Activated naive CD8-positive, alpha-beta T cell treated with anti-CD3 and anti-CD28 coated beads, Interleukin-2, amount 50 U/mL, for 24 hours (primary cell): Measurements from ENCODE around the gene RFX4.

Experiments used
- ATAC-seq: fragments of 150-1000 bp; cut with Tn5 transposase; one replicate; pipeline ENCODE4 v1.10.0; 2021
- DNase-seq: peaks from one replicate; pipeline ENCODE4 v3.0.0; 2021
- H3K27ac Mint-ChIP-seq: one replicate; pipeline ENCODE4 v1.8.0; 2021; ENCODE audit warnings: mild to moderate bottlenecking, mixed read lengths
- H3K27me3 Mint-ChIP-seq: one replicate; pipeline ENCODE4 v1.8.0; 2021; ENCODE audit warnings: mixed read lengths
- H3K36me3 Mint-ChIP-seq: one replicate; pipeline ENCODE4 v1.8.0; 2021; ENCODE audit warnings: low read depth, mixed read lengths
- H3K4me1 Mint-ChIP-seq: one replicate; pipeline ENCODE4 v1.8.0; 2021; ENCODE audit warnings: mixed read lengths
- H3K4me3 Mint-ChIP-seq: one replicate; pipeline ENCODE4 v1.8.0; 2021; ENCODE audit warnings: mild to moderate bottlenecking, moderate library complexity, mixed read lengths
- H3K9me3 Mint-ChIP-seq: one replicate; pipeline ENCODE4 v1.8.0; 2021; ENCODE audit warnings: mixed read lengths

The RFX4 gene

GRCh38 chr12:106585105-106585520, 2.3 kb downstream of the RFX4 start:
- no peak overlapping the region for H3K4me3 Mint-ChIP-seq
- H3K27me3 Mint-ChIP-seq: peaks cover 88% of the 10 kb centered on the region
- H3K36me3 Mint-ChIP-seq: no peaks in the 10 kb centered on the region
- ATAC-seq: no peak
- DNase-seq: no peak
- H3K27ac Mint-ChIP-seq: no peak overlapping the region
- H3K9me3 Mint-ChIP-seq: no peaks in the 10 kb centered on the region
- peaks cover 29% of the 10 kb centered on the region for H3K4me1 Mint-ChIP-seq

DNA sequence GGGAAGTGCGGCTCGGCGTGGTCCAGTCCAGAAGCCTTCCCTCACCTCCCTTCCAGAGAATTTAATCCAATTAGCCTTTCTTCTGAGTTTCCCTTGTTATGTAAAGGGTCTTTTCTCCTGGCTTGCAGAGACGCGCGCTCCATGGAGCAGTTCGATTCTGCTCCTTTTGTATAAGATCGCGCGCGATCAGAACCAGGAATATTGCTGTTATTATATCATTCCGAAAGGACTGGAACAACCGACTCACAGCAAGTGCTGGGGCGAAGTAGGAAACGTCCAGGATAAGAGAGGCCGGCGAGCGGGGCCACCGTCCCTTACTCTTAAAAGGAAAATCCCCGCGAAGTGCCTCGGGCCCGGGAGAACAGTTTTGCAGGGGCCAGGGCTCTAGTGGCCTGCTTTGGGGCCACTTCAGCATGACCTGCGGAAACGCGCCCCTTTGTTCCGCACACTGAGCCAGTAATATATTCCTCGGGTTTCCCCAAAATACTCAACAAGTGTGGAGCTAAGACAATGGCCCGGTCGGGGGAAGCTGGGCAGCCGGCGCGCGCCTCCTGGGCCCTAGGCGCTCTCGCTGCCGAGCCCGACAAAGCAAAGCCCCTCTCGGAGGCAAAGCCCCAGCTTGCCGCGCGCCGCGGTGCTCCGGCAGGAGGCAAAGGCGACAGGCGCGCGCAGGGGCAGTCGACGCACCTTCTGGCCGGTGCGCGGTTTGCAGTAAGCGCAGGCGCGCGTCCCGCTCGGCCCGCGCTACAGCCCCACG, 2.9 kb downstream of the RFX4 start:
- H3K27ac Mint-ChIP-seq: no peak overlapping the region
- H3K4me1 Mint-ChIP-seq: peaks cover 29% of the 10 kb centered on the region
- DNase-seq: peak; percentile 16
- H3K9me3 Mint-ChIP-seq: no peaks in the 10 kb centered on the region
- H3K27me3 Mint-ChIP-seq: peaks cover 88% of the 10 kb centered on the region
- ATAC-seq: no peak
- H3K4me3 Mint-ChIP-seq: no peak overlapping the region
- H3K36me3 Mint-ChIP-seq: no peaks in the 10 kb centered on the region

GRCh38 chr12:106586278-106586802, 3.5 kb downstream of the RFX4 start:
- Mint-ChIP-seq H3K27me3 (peaks cover 85% of the 10 kb centered on the region), H3K27ac (no peak overlapping the region), H3K36me3 (no peaks in the 10 kb centered on the region), H3K4me3 (no peak overlapping the region), H3K4me1 (peaks cover 25% of the 10 kb centered on the region), H3K9me3 (no peaks in the 10 kb centered on the region)
- no peak for ATAC-seq
- no peak for DNase-seq

DNA sequence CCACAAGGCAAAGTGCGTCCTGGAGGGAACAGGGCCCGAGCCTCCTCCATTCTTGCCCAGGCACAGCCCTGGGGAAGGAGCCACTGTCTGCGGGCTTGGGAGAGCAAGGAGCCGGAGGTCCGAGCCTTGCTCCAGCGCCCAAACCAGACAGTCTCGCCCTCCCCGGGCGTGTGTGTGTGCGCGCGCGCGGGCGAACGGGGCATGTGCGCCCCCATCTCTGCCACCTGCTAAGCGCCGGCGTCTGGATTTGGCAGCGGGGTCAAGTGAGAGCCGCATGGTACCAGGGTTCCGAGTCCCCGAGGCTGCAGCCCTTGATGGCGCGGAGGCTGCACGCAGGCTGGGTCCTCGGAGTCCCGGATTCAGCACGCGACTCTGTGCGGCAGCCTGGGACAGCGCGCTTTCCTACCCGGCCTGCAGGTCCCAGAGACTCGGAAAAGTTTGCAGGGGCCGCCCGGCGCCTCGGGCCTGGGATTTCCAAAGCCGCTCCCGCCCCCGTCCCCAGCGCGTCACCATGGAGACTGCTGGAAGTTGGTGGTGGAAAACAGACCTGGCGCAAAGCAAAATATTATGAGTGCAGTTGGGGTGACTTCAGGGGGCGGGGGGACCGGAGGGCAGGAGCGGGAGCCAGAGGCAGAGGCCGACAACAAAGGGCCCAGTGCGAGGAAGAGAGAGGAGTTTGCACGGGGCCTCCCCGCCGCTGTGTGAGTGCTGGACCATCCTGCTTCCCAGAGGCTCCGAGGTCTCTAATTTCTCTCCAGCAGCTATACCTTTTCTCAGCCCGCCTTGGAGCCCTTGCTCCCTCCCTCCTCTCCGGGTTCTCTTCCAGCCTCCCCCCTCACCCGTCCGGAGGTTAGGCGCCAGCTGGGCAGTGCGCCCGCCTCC, 4.2 kb downstream of the RFX4 start:
- Mint-ChIP-seq H3K9me3 (no peaks in the 10 kb centered on the region), H3K36me3 (no peaks in the 10 kb centered on the region), H3K4me3 (no peak overlapping the region), H3K4me1 (peaks cover 23% of the 10 kb centered on the region), H3K27me3 (peaks cover 86% of the 10 kb centered on the region), H3K27ac (no peak overlapping the region)
- DNase-seq: no peak
- ATAC-seq: no peak

GRCh38 chr12:106588771-106589170, 6.0 kb downstream of the RFX4 start:
- peaks cover 15% of the 10 kb centered on the region for H3K4me1 Mint-ChIP-seq
- H3K9me3 Mint-ChIP-seq: no peaks in the 10 kb centered on the region
- no peak for DNase-seq
- no peak overlapping the region for H3K27ac Mint-ChIP-seq
- H3K4me3 Mint-ChIP-seq: no peak overlapping the region
- peaks cover 87% of the 10 kb centered on the region for H3K27me3 Mint-ChIP-seq
- H3K36me3 Mint-ChIP-seq: no peaks in the 10 kb centered on the region
- ATAC-seq: no peak

GRCh38 chr12:106590601-106591000, 7.8 kb downstream of the RFX4 start:
- no peak overlapping the region for H3K4me3 Mint-ChIP-seq
- peaks cover 84% of the 10 kb centered on the region for H3K27me3 Mint-ChIP-seq
- no peaks in the 10 kb centered on the region for H3K9me3 Mint-ChIP-seq
- ATAC-seq (no peak), DNase-seq (no peak)
- no peaks in the 10 kb centered on the region for H3K36me3 Mint-ChIP-seq
- H3K4me1 Mint-ChIP-seq: peaks cover 15% of the 10 kb centered on the region
- no peak overlapping the region for H3K27ac Mint-ChIP-seq

GRCh38 chr12:106594447-106594846, 11.6 kb downstream of the RFX4 start:
- H3K9me3 Mint-ChIP-seq: no peaks in the 10 kb centered on the region
- no peak overlapping the region for H3K27ac Mint-ChIP-seq
- peaks cover 59% of the 10 kb centered on the region for H3K27me3 Mint-ChIP-seq
- ATAC-seq (peak; percentile 54), DNase-seq (no peak)
- H3K36me3 Mint-ChIP-seq: no peaks in the 10 kb centered on the region
- no peak overlapping the region for H3K4me3 Mint-ChIP-seq
- peaks cover 11% of the 10 kb centered on the region for H3K4me1 Mint-ChIP-seq

- Mint-ChIP-seq H3K4me3 (no peak overlapping the region), H3K27ac (no peak overlapping the region), H3K9me3 (no peaks in the 10 kb centered on the region), H3K4me1 (peaks cover 11% of the 10 kb centered on the region), H3K27me3 (peaks cover 51% of the 10 kb centered on the region), H3K36me3 (no peaks in the 10 kb centered on the region)
- ATAC-seq (no peak), DNase-seq (no peak)
These were observed 12.5 kb downstream of the RFX4 start for GRCh38 chr12:106595268-106595667.

- peaks cover 32% of the 10 kb centered on the region for H3K27me3 Mint-ChIP-seq
These were observed 15.2 kb downstream of the RFX4 start for GRCh38 chr12:106598003-106598402.

GRCh38 chr12:106599302-106599701, 16.5 kb downstream of the RFX4 start:
- peaks cover 20% of the 10 kb centered on the region for H3K27me3 Mint-ChIP-seq
- ATAC-seq: no peak
- DNase-seq: no peak
- no peak overlapping the region for H3K4me3 Mint-ChIP-seq
- no peaks in the 10 kb centered on the region for H3K36me3 Mint-ChIP-seq
- H3K4me1 Mint-ChIP-seq: peaks cover 5% of the 10 kb centered on the region
- H3K9me3 Mint-ChIP-seq: no peaks in the 10 kb centered on the region
- no peak overlapping the region for H3K27ac Mint-ChIP-seq

More at GRCh38 chr12:106598003-106598402, 15.2 kb downstream of the RFX4 start:
- DNase-seq (no peak), ATAC-seq (no peak)
- no peak overlapping the region for H3K4me3 Mint-ChIP-seq
- no peaks in the 10 kb centered on the region for H3K9me3 Mint-ChIP-seq
- peaks cover 11% of the 10 kb centered on the region for H3K4me1 Mint-ChIP-seq
- H3K27ac Mint-ChIP-seq: no peak overlapping the region
- no peaks in the 10 kb centered on the region for H3K36me3 Mint-ChIP-seq

- no peaks in the 10 kb centered on the region for H3K36me3 Mint-ChIP-seq
- H3K4me1 Mint-ChIP-seq: no peaks in the 10 kb centered on the region
- no peak overlapping the region for H3K27ac Mint-ChIP-seq
- H3K27me3 Mint-ChIP-seq: peaks cover 10% of the 10 kb centered on the region
- DNase-seq: no peak
- H3K9me3 Mint-ChIP-seq: no peaks in the 10 kb centered on the region
- H3K4me3 Mint-ChIP-seq: no peak overlapping the region
- no peak for ATAC-seq
These were observed 17.7 kb downstream of the RFX4 start for GRCh38 chr12:106600503-106600902.

DNA sequence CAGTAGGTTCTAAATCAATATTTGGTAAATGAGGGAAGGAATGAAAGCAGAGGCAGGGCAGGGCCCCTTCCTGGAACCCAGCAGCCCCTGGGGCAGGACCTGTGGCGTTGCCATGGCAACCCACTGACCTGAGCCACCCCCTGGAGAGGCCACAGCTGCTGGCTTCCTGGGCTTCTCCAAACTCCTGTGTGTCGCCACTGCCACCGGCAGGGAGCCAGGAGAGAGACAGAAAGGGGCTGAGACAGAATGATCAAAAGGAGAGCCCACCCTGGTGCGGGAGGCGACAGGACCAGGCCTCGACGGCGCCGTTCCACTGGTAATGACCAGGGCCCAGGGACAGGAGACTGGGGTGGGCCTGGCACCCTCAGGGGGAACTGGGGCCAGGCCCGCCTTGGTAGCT, 18.2 kb downstream of the RFX4 start:
- H3K27me3 Mint-ChIP-seq: peaks cover 6% of the 10 kb centered on the region
- no peak for DNase-seq
- no peaks in the 10 kb centered on the region for H3K9me3 Mint-ChIP-seq
- ATAC-seq: no peak
- no peaks in the 10 kb centered on the region for H3K4me1 Mint-ChIP-seq
- no peak overlapping the region for H3K4me3 Mint-ChIP-seq
- H3K36me3 Mint-ChIP-seq: no peaks in the 10 kb centered on the region
- no peak overlapping the region for H3K27ac Mint-ChIP-seq

- H3K4me3 Mint-ChIP-seq: no peak overlapping the region
- DNase-seq (no peak), ATAC-seq (no peak)
- H3K27ac Mint-ChIP-seq: no peak overlapping the region
- peaks cover 4% of the 10 kb centered on the region for H3K27me3 Mint-ChIP-seq
- H3K36me3 Mint-ChIP-seq: no peaks in the 10 kb centered on the region
- H3K9me3 Mint-ChIP-seq: no peaks in the 10 kb centered on the region
- no peaks in the 10 kb centered on the region for H3K4me1 Mint-ChIP-seq
These were observed 18.7 kb downstream of the RFX4 start for GRCh38 chr12:106601496-106601895.

GRCh38 chr12:106602076-106602475, 19.3 kb downstream of the RFX4 start:
- Mint-ChIP-seq H3K27me3 (peaks cover 4% of the 10 kb centered on the region), H3K4me3 (no peak overlapping the region), H3K4me1 (no peaks in the 10 kb centered on the region), H3K36me3 (no peaks in the 10 kb centered on the region), H3K27ac (no peak overlapping the region), H3K9me3 (no peaks in the 10 kb centered on the region)
- no peak for ATAC-seq
- no peak for DNase-seq

GRCh38 chr12:106605254-106605653, 22.4 kb downstream of the RFX4 start:
- peaks cover 4% of the 10 kb centered on the region for H3K27me3 Mint-ChIP-seq
- H3K4me1 Mint-ChIP-seq: no peaks in the 10 kb centered on the region
- no peak overlapping the region for H3K4me3 Mint-ChIP-seq
- no peak for DNase-seq
- peaks cover 2% of the 10 kb centered on the region for H3K9me3 Mint-ChIP-seq
- no peak overlapping the region for H3K27ac Mint-ChIP-seq
- no peaks in the 10 kb centered on the region for H3K36me3 Mint-ChIP-seq
- ATAC-seq: no peak
